Measurements from ENCODE around the gene CTU2. TPM values are rescaled to one million over a fixed set of nuclear protein-coding genes. Genes with fewer than 3 reads are reported as not detected.

The CTU2 gene
- total RNA-seq, 3 donors from 2014 or later, result 7.3 to 8.2 (median 7.8) TPM

- no peaks in the 10 kb centered on the region for H3K9me3 ChIP-seq
- TF ChIP-seq POLR2AphosphoS5 (IDR thresholded peaks at IDR 0.05), result no peak
- TF ChIP-seq, protein P1, sequence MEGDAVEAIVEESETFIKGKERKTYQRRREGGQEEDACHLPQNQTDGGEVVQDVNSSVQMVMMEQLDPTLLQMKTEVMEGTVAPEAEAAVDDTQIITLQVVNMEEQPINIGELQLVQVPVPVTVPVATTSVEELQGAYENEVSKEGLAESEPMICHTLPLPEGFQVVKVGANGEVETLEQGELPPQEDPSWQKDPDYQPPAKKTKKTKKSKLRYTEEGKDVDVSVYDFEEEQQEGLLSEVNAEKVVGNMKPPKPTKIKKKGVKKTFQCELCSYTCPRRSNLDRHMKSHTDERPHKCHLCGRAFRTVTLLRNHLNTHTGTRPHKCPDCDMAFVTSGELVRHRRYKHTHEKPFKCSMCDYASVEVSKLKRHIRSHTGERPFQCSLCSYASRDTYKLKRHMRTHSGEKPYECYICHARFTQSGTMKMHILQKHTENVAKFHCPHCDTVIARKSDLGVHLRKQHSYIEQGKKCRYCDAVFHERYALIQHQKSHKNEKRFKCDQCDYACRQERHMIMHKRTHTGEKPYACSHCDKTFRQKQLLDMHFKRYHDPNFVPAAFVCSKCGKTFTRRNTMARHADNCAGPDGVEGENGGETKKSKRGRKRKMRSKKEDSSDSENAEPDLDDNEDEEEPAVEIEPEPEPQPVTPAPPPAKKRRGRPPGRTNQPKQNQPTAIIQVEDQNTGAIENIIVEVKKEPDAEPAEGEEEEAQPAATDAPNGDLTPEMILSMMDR (IDR thresholded peaks at IDR 0.05), result no peak
- TF ChIP-seq POLR2A (IDR thresholded peaks at IDR 0.05), result no peak
- H3K4me3 ChIP-seq, result no peak overlapping the region
- intact Hi-C loops (cut with DNase I; ENCODE audit: low total_unique reads), result no loop called here
- peaks cover 21% of the 10 kb centered on the region for H3K36me3 ChIP-seq
- no peak overlapping the region for H3K27ac ChIP-seq
- DNase-seq (ENCODE audit: low spot score in 2 of 2), result no peak
- H3K27me3 ChIP-seq, result no peaks in the 10 kb centered on the region
- no peaks in the 10 kb centered on the region for H3K4me1 ChIP-seq
These were observed 6.2 kb downstream of the CTU2 start for GRCh38 chr16:88712362-88712979.

DNA sequence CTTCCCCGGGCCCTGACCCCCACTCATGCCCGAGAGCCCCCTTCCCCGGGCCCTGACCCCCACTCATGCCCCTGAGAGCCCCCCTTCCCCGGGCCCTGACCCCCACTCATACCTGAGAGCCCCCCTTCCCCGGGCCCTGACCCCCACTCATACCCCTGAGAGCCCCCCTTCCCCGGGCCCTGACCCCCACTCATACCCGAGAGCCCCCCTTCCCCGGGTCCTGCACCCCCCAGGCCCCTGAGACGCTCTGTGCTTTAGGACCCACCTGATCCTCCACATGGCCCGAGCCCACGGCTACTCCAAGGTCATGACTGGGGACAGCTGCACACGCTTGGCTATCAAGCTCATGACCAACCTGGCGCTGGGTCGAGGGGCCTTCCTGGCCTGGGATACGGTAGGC, 6.8 kb downstream of the CTU2 start:
- no peaks in the 10 kb centered on the region for H3K27me3 ChIP-seq
- no peaks in the 10 kb centered on the region for H3K4me1 ChIP-seq
- peaks cover 21% of the 10 kb centered on the region for H3K36me3 ChIP-seq
- TF ChIP-seq POLR2AphosphoS5 (IDR thresholded peaks at IDR 0.05) (no peak), POLR2A (IDR thresholded peaks at IDR 0.05) (no peak)
- TF ChIP-seq, protein P1 (IDR thresholded peaks at IDR 0.05), result no peak
- no peaks in the 10 kb centered on the region for H3K9me3 ChIP-seq
- no peak overlapping the region for H3K4me3 ChIP-seq
- no peak for DNase-seq (ENCODE audit: low spot score in 2 of 2)
- H3K27ac ChIP-seq, result no peak overlapping the region
- intact Hi-C loops (cut with DNase I; ENCODE audit: low total_unique reads), result no loop called here

DNA sequence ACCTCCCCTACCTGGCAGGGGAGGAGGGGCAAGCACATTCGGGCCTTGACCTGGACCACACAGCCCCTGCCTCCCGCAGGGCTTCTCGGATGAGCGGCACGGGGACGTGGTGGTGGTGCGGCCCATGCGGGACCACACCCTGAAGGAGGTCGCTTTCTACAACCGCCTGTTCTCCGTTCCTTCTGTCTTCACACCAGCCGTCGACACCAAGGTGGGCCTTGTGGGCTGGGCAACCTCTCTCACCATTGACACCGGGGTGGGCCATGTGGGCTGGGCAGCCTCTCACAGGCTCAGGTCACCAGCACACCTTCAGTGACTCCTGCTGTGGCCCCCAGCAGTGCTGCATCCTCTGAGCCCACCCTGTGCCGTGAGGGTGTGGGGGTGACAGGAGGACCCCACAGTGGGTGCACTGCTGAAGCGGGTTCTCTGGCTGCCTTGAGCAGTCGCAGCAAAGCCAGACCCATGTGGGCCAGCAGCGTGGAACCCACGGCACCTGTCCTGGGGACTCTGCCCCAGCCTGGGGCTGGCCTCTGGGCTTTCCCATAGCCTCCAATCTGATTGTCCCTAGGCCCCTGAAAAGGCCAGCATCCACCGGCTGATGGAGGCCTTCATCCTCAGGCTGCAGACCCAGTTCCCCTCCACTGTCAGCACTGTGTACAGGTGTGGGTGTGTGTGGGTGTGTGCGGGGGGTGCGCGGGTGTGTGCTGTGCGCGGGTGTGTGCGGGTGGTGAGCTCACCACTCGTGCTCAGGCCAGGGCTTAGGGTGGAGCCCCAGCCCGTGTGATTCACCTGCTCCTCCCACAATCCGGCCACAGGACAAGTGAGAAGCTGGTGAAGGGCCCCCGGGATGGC, 7.5 kb downstream of the CTU2 start:
- TF ChIP-seq POLR2A (IDR thresholded peaks at IDR 0.05), result no peak
- no peak for TF ChIP-seq POLR2AphosphoS5 (IDR thresholded peaks at IDR 0.05)
- TF ChIP-seq, protein P1 (IDR thresholded peaks at IDR 0.05), result no peak
- Histone ChIP-seq H3K27me3 (no peaks in the 10 kb centered on the region), H3K9me3 (no peaks in the 10 kb centered on the region), H3K36me3 (peaks cover 21% of the 10 kb centered on the region), H3K4me1 (no peaks in the 10 kb centered on the region), H3K4me3 (no peak overlapping the region), H3K27ac (no peak overlapping the region)
- DNase-seq (ENCODE audit: low spot score in 2 of 2), result no peak
- intact Hi-C loops (cut with DNase I; ENCODE audit: low total_unique reads), result no loop called here

- TF ChIP-seq POLR2AphosphoS5 (IDR thresholded peaks at IDR 0.05), result no peak
- TF ChIP-seq, protein P1 (IDR thresholded peaks at IDR 0.05), result no peak
- no peak for TF ChIP-seq POLR2A (IDR thresholded peaks at IDR 0.05)
- no peak for DNase-seq (ENCODE audit: low spot score in 2 of 2)
- Histone ChIP-seq H3K27ac (no peak overlapping the region), H3K9me3 (no peaks in the 10 kb centered on the region), H3K4me3 (no peak overlapping the region), H3K36me3 (peaks cover 21% of the 10 kb centered on the region), H3K27me3 (no peaks in the 10 kb centered on the region), H3K4me1 (no peaks in the 10 kb centered on the region)
- intact Hi-C loops (cut with DNase I; ENCODE audit: low total_unique reads), result no loop called here
These were observed 8.4 kb downstream of the CTU2 start for GRCh38 chr16:88714420-88715302.

All from breast epithelium (tissue), 4 donors.